Left lung (tissue), 10 donors: ENCODE data around the gene NCAPD2. TPM values are rescaled to one million over a fixed set of nuclear protein-coding genes. Genes with fewer than 3 reads are reported as not detected.

Experiments used
- ATAC-seq: fragments of 200-7000 bp; cut with Tn5 transposase; one replicate; pipeline ENCODE4 v1.9.1; 2020; ENCODE audit warnings: moderate library complexity
- DNase-seq, 4 donors: peaks; one replicate each; pipeline ENCODE4 v3.0.0-alpha.2; 2013 to 2020
- H3K27ac ChIP-seq, 2 donors: fragments of 200-600 bp; sonication (generic) in 1 of 2; one replicate each; pipeline versions ENCODE4 v1.5.0 to v1.8.0; 2020 to 2021
- H3K27me3 ChIP-seq, 2 donors: fragments of 200-600 bp; sonication (generic) in 1 of 2; one replicate each; pipeline versions ENCODE4 v1.5.0 to v1.8.0; 2020 to 2021
- H3K36me3 ChIP-seq, 2 donors: fragments of 200-600 bp; sonication (generic) in 1 of 2; one replicate each; pipeline versions ENCODE4 v1.5.0 to v1.8.0; 2020 to 2021
- H3K4me1 ChIP-seq, 2 donors: fragments of 200-600 bp; one replicate each; pipeline ENCODE4 v1.8.0; 2021
- H3K4me3 ChIP-seq, 2 donors: fragments of 200-600 bp; sonication (generic) in 1 of 2; one replicate each; pipeline versions ENCODE4 v1.5.0 to v1.8.0; 2020 to 2021; ENCODE audit warnings: mild to moderate bottlenecking in 1 of 2
- H3K9me3 ChIP-seq, 2 donors: fragments of 200-600 bp; sonication (generic) in 1 of 2; one replicate each; pipeline versions ENCODE4 v1.5.0 to v1.8.0; 2020 to 2021
- intact Hi-C, 2 donors: fragments of 100-400 bp; cut with DNase I; formaldehyde crosslinking; loops; one replicate each; pipeline versions ENCODE4 v1.11.2 to v1.14.2; 2022
- polyA plus RNA-seq, 6 donors: library from polyadenylated mRNA; unstranded; fragments of 120-200 nt; gene quantifications; one replicate each; pipeline ENCODE4 v1.2.1, GENCODE V29; 2013; ENCODE audit not compliant: insufficient read length in 6 of 6
- total RNA-seq, 2 donors: library from RNA; stranded (reverse); fragmentation: NEBNext Ultra II Directional; extraction: Animal tissue kit (Norgen Biotek cat#: 25700); gene quantifications; one replicate each; pipeline ENCODE4 v1.2.1, GENCODE V29; 2021
- TF ChIP-seq, protein P1 (sequence below), 2 donors: fragments of 200-600 bp; sonication (generic) in 1 of 2; IDR thresholded peaks; one replicate each; pipeline versions ENCODE4 v1.5.0 to v1.8.0; 2021; ENCODE audit warnings: antibody characterized with exemption in 2 of 2
- donor health status: DM: no; HTN: yes; CAD: no.
- donor health status: DM: no; HTN: no; CAD: no.

The NCAPD2 gene
- total and polyA plus RNA-seq, 8 donors = 23.1 to 95.4 (median 56.8) TPM

DNA sequence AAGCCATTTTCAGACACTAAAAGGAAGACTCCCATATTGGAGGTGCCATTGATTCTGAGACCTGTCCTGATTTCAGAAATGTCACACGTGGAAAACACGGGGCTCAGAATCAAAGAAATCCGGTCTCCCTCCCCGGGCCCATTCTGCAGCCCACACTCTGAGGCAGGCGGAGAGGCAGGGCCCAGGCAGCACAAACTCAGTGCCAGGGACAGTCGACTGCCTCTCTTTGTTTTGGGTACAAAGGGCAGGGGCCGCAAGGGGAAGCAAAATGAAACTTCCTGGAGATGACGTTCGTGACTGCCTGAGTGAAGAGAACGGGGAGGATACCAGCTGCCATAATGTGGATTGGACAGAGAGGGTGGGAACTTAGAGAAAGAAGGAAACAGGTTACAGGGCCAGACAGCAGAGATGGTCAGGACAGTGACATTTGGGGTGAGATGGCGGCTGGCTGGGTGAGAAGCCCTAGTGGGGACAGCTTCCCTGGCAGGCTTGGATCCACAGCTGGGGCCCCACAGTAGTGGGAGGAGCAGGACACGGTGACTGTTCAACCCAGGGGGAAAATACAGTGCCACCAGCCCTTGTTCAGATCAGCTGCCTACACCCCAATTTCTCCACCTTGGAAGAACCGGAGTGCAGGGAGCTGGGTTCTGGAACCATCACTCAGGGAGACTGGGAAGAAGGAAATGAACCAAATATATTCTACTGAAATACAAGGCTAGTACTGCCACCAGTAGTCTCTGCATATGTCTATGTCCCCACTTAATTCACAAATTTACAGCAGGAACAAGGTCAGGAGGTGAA is 48.5 kb downstream of the NCAPD2 start:
- H3K9me3 ChIP-seq = no peaks in the 10 kb centered on the region
- H3K4me3 ChIP-seq = no peak overlapping the region
- peaks cover 13 to 43% of the 10 kb centered on the region in 2 donors for H3K4me1 ChIP-seq
- H3K27ac ChIP-seq = peak overlapping the region in 1 of 2 donors; percentile 75
- H3K27me3 ChIP-seq = no peaks in the 10 kb centered on the region
- TF ChIP-seq, protein P1, sequence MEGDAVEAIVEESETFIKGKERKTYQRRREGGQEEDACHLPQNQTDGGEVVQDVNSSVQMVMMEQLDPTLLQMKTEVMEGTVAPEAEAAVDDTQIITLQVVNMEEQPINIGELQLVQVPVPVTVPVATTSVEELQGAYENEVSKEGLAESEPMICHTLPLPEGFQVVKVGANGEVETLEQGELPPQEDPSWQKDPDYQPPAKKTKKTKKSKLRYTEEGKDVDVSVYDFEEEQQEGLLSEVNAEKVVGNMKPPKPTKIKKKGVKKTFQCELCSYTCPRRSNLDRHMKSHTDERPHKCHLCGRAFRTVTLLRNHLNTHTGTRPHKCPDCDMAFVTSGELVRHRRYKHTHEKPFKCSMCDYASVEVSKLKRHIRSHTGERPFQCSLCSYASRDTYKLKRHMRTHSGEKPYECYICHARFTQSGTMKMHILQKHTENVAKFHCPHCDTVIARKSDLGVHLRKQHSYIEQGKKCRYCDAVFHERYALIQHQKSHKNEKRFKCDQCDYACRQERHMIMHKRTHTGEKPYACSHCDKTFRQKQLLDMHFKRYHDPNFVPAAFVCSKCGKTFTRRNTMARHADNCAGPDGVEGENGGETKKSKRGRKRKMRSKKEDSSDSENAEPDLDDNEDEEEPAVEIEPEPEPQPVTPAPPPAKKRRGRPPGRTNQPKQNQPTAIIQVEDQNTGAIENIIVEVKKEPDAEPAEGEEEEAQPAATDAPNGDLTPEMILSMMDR (IDR thresholded peaks at IDR 0.05) = no peak
- DNase-seq = no peak
- intact Hi-C loops = no loop called here
- no peak for ATAC-seq
- peaks cover 0 to 77% of the 10 kb centered on the region in 2 donors for H3K36me3 ChIP-seq

DNA sequence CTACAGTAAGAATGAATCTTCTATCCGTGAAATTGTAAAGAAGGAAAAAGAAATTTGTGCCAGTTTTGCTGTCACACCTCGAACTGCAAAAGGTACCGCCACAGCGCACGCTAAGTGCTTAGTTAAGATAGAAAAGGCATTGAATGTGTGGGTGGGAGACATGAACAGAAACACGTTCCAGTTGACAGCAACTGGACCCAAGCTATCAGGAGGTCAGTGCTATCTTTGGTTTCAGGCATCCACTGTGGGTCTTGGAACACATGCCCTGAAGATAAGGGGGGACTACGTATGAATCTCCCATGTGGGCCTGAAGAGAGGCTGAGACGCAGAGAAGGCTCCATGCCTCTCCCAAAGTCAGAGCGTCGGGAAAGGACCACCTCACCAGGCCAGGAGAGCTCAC is 52.1 kb downstream of the NCAPD2 start:
- intact Hi-C loops = no loop called here
- Histone ChIP-seq H3K9me3 (no peaks in the 10 kb centered on the region), H3K4me3 (no peak overlapping the region), H3K27me3 (no peaks in the 10 kb centered on the region), H3K27ac (no peak overlapping the region), H3K4me1 (peaks cover 4 to 42% of the 10 kb centered on the region in 2 donors), H3K36me3 (peaks cover 0 to 75% of the 10 kb centered on the region in 2 donors)
- no peak for ATAC-seq
- no peak for DNase-seq
- TF ChIP-seq, protein P1 (IDR thresholded peaks at IDR 0.05) = no peak

DNA sequence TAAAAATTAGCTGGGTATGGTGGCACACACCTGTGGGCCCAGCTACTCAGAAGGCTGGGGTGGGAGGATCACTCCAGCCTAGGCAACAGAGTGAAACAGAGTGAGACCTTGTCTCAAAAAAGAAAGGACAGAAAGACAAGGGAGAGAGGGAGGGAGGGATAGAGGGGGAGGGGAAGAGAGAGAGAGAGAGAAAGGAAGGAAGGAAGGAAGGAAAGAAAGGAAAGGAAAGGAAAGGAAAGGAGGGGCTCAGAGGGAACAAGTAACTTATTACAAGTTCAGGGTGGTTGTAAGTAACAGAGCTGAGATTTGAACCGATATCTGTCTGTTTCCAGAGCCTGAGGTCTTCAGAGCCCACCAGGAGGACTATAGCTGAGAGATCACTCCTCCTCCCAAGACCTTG is 53.7 kb downstream of the NCAPD2 start:
- H3K4me3 ChIP-seq = no peak overlapping the region
- intact Hi-C loops = no loop called here
- no peak overlapping the region for H3K27ac ChIP-seq
- no peaks in the 10 kb centered on the region for H3K27me3 ChIP-seq
- TF ChIP-seq, protein P1 (IDR thresholded peaks at IDR 0.05) = no peak
- DNase-seq = no peak
- peaks cover 0 to 68% of the 10 kb centered on the region in 2 donors for H3K36me3 ChIP-seq
- peaks cover 14 to 50% of the 10 kb centered on the region in 2 donors for H3K4me1 ChIP-seq
- H3K9me3 ChIP-seq = no peaks in the 10 kb centered on the region
- no peak for ATAC-seq

DNA sequence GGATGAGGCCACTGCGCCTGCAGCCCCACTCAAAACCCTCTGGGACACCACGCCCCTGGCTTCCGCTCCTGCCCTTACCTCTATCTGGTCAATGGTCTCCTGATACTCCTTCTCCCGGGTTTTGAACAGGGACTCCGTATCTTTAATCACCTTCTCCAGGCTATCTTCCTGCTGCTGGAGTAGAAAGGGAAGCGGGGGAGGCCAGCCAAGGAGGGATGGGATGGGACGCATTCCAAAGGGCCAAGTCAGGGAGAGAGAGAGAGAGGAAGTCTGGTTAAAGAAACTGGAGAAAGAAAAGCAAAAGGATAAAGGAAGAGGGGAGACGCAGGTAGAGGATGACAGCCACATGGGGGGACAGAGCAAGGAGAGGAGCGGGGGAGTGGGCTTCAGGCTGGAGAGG is 54.1 kb downstream of the NCAPD2 start:
- TF ChIP-seq, protein P1 (IDR thresholded peaks at IDR 0.05) = no peak
- Histone ChIP-seq H3K27ac (peak overlapping the region in 1 of 2 donors; percentile 95), H3K4me1 (peaks cover 19 to 54% of the 10 kb centered on the region in 2 donors), H3K4me3 (no peak overlapping the region), H3K9me3 (no peaks in the 10 kb centered on the region), H3K36me3 (peaks cover 0 to 68% of the 10 kb centered on the region in 2 donors), H3K27me3 (no peaks in the 10 kb centered on the region)
- intact Hi-C loops = no loop called here
- DNase-seq = peak in 1 of 4 donors; percentile 42
- ATAC-seq = no peak

DNA sequence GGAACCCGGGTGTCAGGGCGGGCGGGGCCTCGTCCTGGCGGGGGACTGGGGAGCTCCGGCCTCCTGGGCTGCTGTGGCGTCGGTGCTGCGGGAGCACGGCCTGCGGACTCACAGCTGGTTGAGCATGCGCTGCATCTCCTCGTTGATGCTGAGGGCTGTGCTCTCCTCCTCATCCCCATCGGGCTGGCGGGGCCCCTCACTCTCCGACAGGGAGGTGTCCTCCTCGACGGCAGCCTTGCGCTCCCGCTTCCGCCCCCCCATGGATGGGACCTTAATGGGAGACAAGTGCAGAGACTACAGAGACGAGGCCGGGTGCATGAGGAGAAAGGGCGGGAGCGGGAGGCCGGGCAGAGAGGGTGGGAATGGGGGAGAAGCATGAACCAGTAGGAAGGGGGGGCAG is 54.7 kb downstream of the NCAPD2 start:
- H3K27ac ChIP-seq = peak overlapping the region in 1 of 2 donors; percentile 95
- DNase-seq (peak in 1 of 4 donors; percentile 79), ATAC-seq (no peak)
- H3K9me3 ChIP-seq = no peaks in the 10 kb centered on the region
- H3K4me3 ChIP-seq = peak overlapping the region in 1 of 2 donors; percentile 23
- peaks cover 0 to 65% of the 10 kb centered on the region in 2 donors for H3K36me3 ChIP-seq
- peaks cover 24 to 60% of the 10 kb centered on the region in 2 donors for H3K4me1 ChIP-seq
- TF ChIP-seq, protein P1 (IDR thresholded peaks at IDR 0.05) = no peak
- no peaks in the 10 kb centered on the region for H3K27me3 ChIP-seq
- intact Hi-C loops = no loop called here
